HG03095 (cell line): Measurements from ENCODE around the gene TMEM167B.
"Not testable (repeated sequence)": the region's sequence is repeated elsewhere in the genome, so short reads cannot be mapped to it uniquely, and the experiment has no call there.

Source experiments
- ATAC-seq: cut with Tn5 transposase; IDR thresholded peaks from one replicate; pipeline ENCODE4 v1.9.1; 2021; ENCODE audit warnings: moderate library complexity; ENCODE audit not compliant: unreplicated experiment

The TMEM167B gene

GRCh38 chr1:109112652-109113285 lies 22.2 kb downstream of the TMEM167B start:
- no peak for ATAC-seq

- peak; percentile 51 for ATAC-seq
These were observed 23.2 kb downstream of the TMEM167B start, which contains the start of gene ELAPOR1 for GRCh38 chr1:109113590-109114341. Gene ELAPOR1, plus strand, starts transcription at chr1:109114115. Its CDS starts 69 bp downstream, at chr1:109114184.

GRCh38 chr1:109114342-109114674 lies 23.7 kb downstream of the TMEM167B start:
- no peak for ATAC-seq

GRCh38 chr1:109115685-109116084 lies 25.1 kb downstream of the TMEM167B start:
- ATAC-seq = no peak

GRCh38 chr1:109116286-109116685 lies 25.7 kb downstream of the TMEM167B start:
- ATAC-seq = no peak

GRCh38 chr1:109118089-109118488 lies 27.5 kb downstream of the TMEM167B start:
- ATAC-seq = no peak

GRCh38 chr1:109120356-109120755 lies 29.8 kb downstream of the TMEM167B start:
- ATAC-seq = no peak

- no peak for ATAC-seq
These were observed 40.5 kb downstream of the TMEM167B start for GRCh38 chr1:109131059-109131458.

GRCh38 chr1:109131800-109132199 lies 41.2 kb downstream of the TMEM167B start:
- ATAC-seq = no peak

GRCh38 chr1:109133002-109133706 lies 42.6 kb downstream of the TMEM167B start:
- no peak for ATAC-seq

GRCh38 chr1:109133815-109134214 lies 43.3 kb downstream of the TMEM167B start:
- ATAC-seq = no peak

GRCh38 chr1:109134423-109134822 lies 43.9 kb downstream of the TMEM167B start:
- peak; percentile 76 for ATAC-seq

- no peak for ATAC-seq
These were observed 45.4 kb downstream of the TMEM167B start for GRCh38 chr1:109135940-109136339.

- no peak for ATAC-seq
These were observed 46.2 kb downstream of the TMEM167B start for GRCh38 chr1:109136766-109137165.

GRCh38 chr1:109137958-109138357 lies 47.4 kb downstream of the TMEM167B start:
- ATAC-seq = no peak

- no peak for ATAC-seq
These were observed 47.8 kb downstream of the TMEM167B start for GRCh38 chr1:109138358-109138757.

- no peak for ATAC-seq
These were observed 49.8 kb downstream of the TMEM167B start for GRCh38 chr1:109140392-109140791.

- no peak for ATAC-seq
These were observed 51.7 kb downstream of the TMEM167B start for GRCh38 chr1:109142260-109142659.

- ATAC-seq = not testable (repeated sequence)
These were observed 52.2 kb downstream of the TMEM167B start for GRCh38 chr1:109142725-109143124.
